Right ventricle myocardium superior (tissue), 1 donor: ENCODE results near the gene PPP2R5D. TPM values are rescaled to one million over a fixed set of nuclear protein-coding genes. Genes with fewer than 3 reads are reported as not detected.

Experiments used
- ATAC-seq: fragments of 200-7000 bp; cut with Tn5 transposase; one replicate; pipeline ENCODE4 v1.9.1; 2020; ENCODE audit warnings: mild to moderate bottlenecking; ENCODE audit not compliant: poor library complexity
- DNase-seq: peaks from one replicate; pipeline ENCODE4 v3.0.0-alpha.2; 2020
- intact Hi-C: fragments of 100-400 bp; cut with DNase I; formaldehyde crosslinking; loops from one replicate; pipeline ENCODE4 v1.11.2; 2022
- total RNA-seq: library from RNA; stranded (reverse); fragmentation: NEBNext Ultra II Directional; extraction: Animal tissue kit (Norgen Biotek cat#: 25700); gene quantifications from one replicate; pipeline ENCODE4 v1.2.1, GENCODE V29; 2021
- donor health status: DM: no; HTN: yes; CAD: no; lungs with severe emphysema.

The PPP2R5D gene
- total RNA-seq, 1 donor from 2014 or later, result 34.6 TPM

GRCh38 chr6:43014434-43014909 lies 30.1 kb downstream of the PPP2R5D start:
- DNase-seq (no peak), ATAC-seq (no peak)
- intact Hi-C loops, result no loop called here

GRCh38 chr6:43016176-43016942 lies 32.0 kb downstream of the PPP2R5D start:
- intact Hi-C loops, result no loop called here
- ATAC-seq, result peak; percentile 16
- DNase-seq, result peak; percentile 40

GRCh38 chr6:43016943-43017334 lies 32.6 kb downstream of the PPP2R5D start:
- intact Hi-C loops, result no loop called here
- ATAC-seq, result peak; percentile 2
- DNase-seq, result peak; percentile 51

- DNase-seq, result no peak
- intact Hi-C loops, result no loop called here
- no peak for ATAC-seq
Measured at GRCh38 chr6:43019152-43019551, 34.8 kb downstream of the PPP2R5D start.

GRCh38 chr6:43020052-43020705 lies 35.8 kb downstream of the PPP2R5D start:
- ATAC-seq, result no peak
- intact Hi-C loops, result loop anchor here (5.0 kb wide), 1 partner anchor 37 kb away; the partner anchor contains the start of genes KLC4 and MRPL2

GRCh38 chr6:43020847-43021246 lies 36.5 kb downstream of the PPP2R5D start:
- intact Hi-C loops, result loop anchor here (5.0 kb wide), 1 partner anchor 36 kb away; the partner anchor contains the start of genes KLC4 and MRPL2
- no peak for ATAC-seq
- no peak for DNase-seq

More at GRCh38 chr6:43020052-43020705, 35.8 kb downstream of the PPP2R5D start:
- DNase-seq, result no peak

GRCh38 chr6:43021270-43022047 lies 37.1 kb downstream of the PPP2R5D start, which contains the start of gene RRP36:
Gene RRP36 (plus strand): TSS chr6:43021623. CDS start chr6:43021655, 32 bp downstream.
- ATAC-seq (peak; percentile 84), DNase-seq (peak; percentile 92)
- intact Hi-C loops, result loop anchor here (5.0 kb wide), 1 partner anchor 36 kb away; the partner anchor contains the start of genes KLC4 and MRPL2

GRCh38 chr6:43024436-43024835 lies 40.1 kb downstream of the PPP2R5D start:
- no peak for ATAC-seq
- intact Hi-C loops, result loop anchor here (5.0 kb wide), 1 partner anchor 33 kb away; the partner anchor contains the start of genes KLC4 and MRPL2
- no peak for DNase-seq

GRCh38 chr6:43026365-43026764 lies 42.0 kb downstream of the PPP2R5D start:
- DNase-seq (no peak), ATAC-seq (no peak)
- intact Hi-C loops, result no loop called here

- no peak for DNase-seq
- no peak for ATAC-seq
- intact Hi-C loops, result no loop called here
Measured at GRCh38 chr6:43029120-43029519, 44.8 kb downstream of the PPP2R5D start.

- no peak for DNase-seq
Measured at GRCh38 chr6:43032326-43032725, 48.0 kb downstream of the PPP2R5D start.

GRCh38 chr6:43033496-43034189 lies 49.3 kb downstream of the PPP2R5D start:
- DNase-seq (no peak), ATAC-seq (no peak)
- intact Hi-C loops, result no loop called here

More at GRCh38 chr6:43032326-43032725, 48.0 kb downstream of the PPP2R5D start:
- ATAC-seq, result no peak
- intact Hi-C loops, result no loop called here

- intact Hi-C loops, result no loop called here
- no peak for DNase-seq
- no peak for ATAC-seq
Measured at GRCh38 chr6:43034190-43034525, 49.8 kb downstream of the PPP2R5D start.

- DNase-seq (peak; percentile 79), ATAC-seq (peak; percentile 93)
- intact Hi-C loops, result no loop called here
Measured at GRCh38 chr6:43035495-43036194, 51.3 kb downstream of the PPP2R5D start.

- intact Hi-C loops, result no loop called here
- ATAC-seq (peak; percentile 3), DNase-seq (no peak)
Measured at GRCh38 chr6:43036712-43037111, 52.3 kb downstream of the PPP2R5D start.

GRCh38 chr6:43037197-43037596 lies 52.8 kb downstream of the PPP2R5D start:
- intact Hi-C loops, result no loop called here
- ATAC-seq (peak; percentile 50), DNase-seq (no peak)

- no peak for DNase-seq
- no peak for ATAC-seq
- intact Hi-C loops, result no loop called here
Measured at GRCh38 chr6:43037706-43038105, 53.3 kb downstream of the PPP2R5D start.

GRCh38 chr6:43038727-43039126 lies 54.4 kb downstream of the PPP2R5D start:
- DNase-seq (no peak), ATAC-seq (no peak)
- intact Hi-C loops, result no loop called here
